IMR-90 (cell line): ENCODE data around the gene STAG1. TPM values are rescaled to one million over a fixed set of nuclear protein-coding genes. Genes with fewer than 3 reads are reported as not detected.

Experiments used
- ATAC-seq: fragments of 200-7000 bp; cut with Tn5 transposase; 2 replicates; pipeline ENCODE4 v1.9.1; 2020; ENCODE audit warnings: low read depth, mild to moderate bottlenecking, moderate library complexity
- BruUV-seq: library from RNA; stranded (reverse); fragments of 400-500 nt; replicated peaks from 2 replicates; lab custom pipeline; 2021; lab: Mats Ljungman, UMichigan
- CTCF ChIA-PET: fragments of 300-600 bp; formaldehyde crosslinking; extraction: SDS; loops from one replicate; lab custom pipeline; 2021; ENCODE audit warnings: antibody characterized with exemption; lab: Yijun Ruan, JAX
- POLR2A ChIA-PET: fragments of 300-600 bp; sonication (Branson Sonifier 250); formaldehyde crosslinking; loops from one replicate; lab custom pipeline; 2022; ENCODE audit warnings: antibody characterized with exemption; ENCODE audit not compliant: unreplicated experiment; lab: Charles Lee
- DNase-seq: peaks from one replicate; pipeline ENCODE4 v3.0.0; 2013
- H2AFZ ChIP-seq: replicated peaks from 2 replicates; pipeline ENCODE3; 2013; ENCODE audit warnings: low read length, mild to moderate bottlenecking; ENCODE audit not compliant: poor library complexity
- H2AK5ac ChIP-seq: 2 replicates; pipeline ENCODE4 v1.6.1; 2013; ENCODE audit warnings: low read depth, low read length, inconsistent platforms
- H2AK9ac ChIP-seq: replicated peaks from 2 replicates; pipeline ENCODE3; 2013; ENCODE audit warnings: mild to moderate bottlenecking, low read depth, low read length, moderate library complexity; ENCODE audit not compliant: poor library complexity
- H2BK120ac ChIP-seq: 2 replicates; pipeline ENCODE4 v1.6.1; 2013; ENCODE audit warnings: low read depth, low read length, inconsistent platforms
- H2BK15ac ChIP-seq: 3 replicates; pipeline ENCODE4 v1.6.1; 2013; ENCODE audit warnings: low read depth, low read length, inconsistent platforms
- H2BK20ac ChIP-seq: 2 replicates; pipeline ENCODE4 v1.6.1; 2013; ENCODE audit warnings: low read depth, mild to moderate bottlenecking, inconsistent platforms, low read length, moderate library complexity
- H2BK5ac ChIP-seq: 2 replicates; pipeline ENCODE4 v1.6.1; 2013; ENCODE audit warnings: mild to moderate bottlenecking, low read depth, low read length, inconsistent platforms; ENCODE audit not compliant: poor library complexity, severe bottlenecking
- H3K14ac ChIP-seq: replicated peaks from 2 replicates; pipeline ENCODE4 v1.6.1; 2013; ENCODE audit warnings: low read depth, low read length, inconsistent platforms
- H3K18ac ChIP-seq: 2 replicates; pipeline ENCODE4 v1.6.1; 2013; ENCODE audit warnings: low read depth, low read length, control low read depth
- H3K23ac ChIP-seq: 2 replicates; pipeline ENCODE4 v1.6.1; 2013; ENCODE audit warnings: low read depth, low read length, inconsistent platforms
- H3K27ac ChIP-seq: 2 replicates; pipeline ENCODE4 v1.5.1; 2013; ENCODE audit warnings: mild to moderate bottlenecking, control low read depth, low read length; ENCODE audit not compliant: insufficient read depth
- H3K27me3 ChIP-seq: 2 replicates; pipeline ENCODE4 v1.6.1; 2013; ENCODE audit warnings: low read length; ENCODE audit not compliant: control insufficient read depth, insufficient read depth
- H3K36me3 ChIP-seq: 2 replicates; pipeline ENCODE4 v1.6.1; 2013; ENCODE audit warnings: low read length, mixed read lengths; ENCODE audit not compliant: control insufficient read depth, insufficient read depth
- H3K4ac ChIP-seq: 2 replicates; pipeline ENCODE4 v1.6.1; 2013; ENCODE audit warnings: low read depth, low read length, inconsistent platforms
- H3K4me1 ChIP-seq: 2 replicates; pipeline ENCODE4 v1.6.1; 2013; ENCODE audit warnings: low read length, mixed read lengths; ENCODE audit not compliant: control insufficient read depth, insufficient read depth
- H3K4me2 ChIP-seq: 2 replicates; pipeline ENCODE4 v1.6.1; 2013; ENCODE audit warnings: low read depth, mild to moderate bottlenecking, control low read depth, low read length, moderate library complexity
- H3K4me3 ChIP-seq: 2 replicates; pipeline ENCODE4 v1.5.1; 2013; ENCODE audit warnings: low read depth, mild to moderate bottlenecking, control low read depth, low read length, moderate library complexity; ENCODE audit not compliant: insufficient read depth
- H3K56ac ChIP-seq: 2 replicates; pipeline ENCODE4 v1.6.1; 2013; ENCODE audit warnings: low read length, inconsistent platforms; ENCODE audit not compliant: insufficient read depth; ENCODE audit errors: extremely low read depth
- H3K79me1 ChIP-seq, 2 experiments: 2 replicates each; pipeline ENCODE4 v1.6.1; 2013; ENCODE audit warnings: low read length in 2 of 2, inconsistent platforms in 1 of 2, low read depth in 1 of 2
- H3K9ac ChIP-seq: 2 replicates; pipeline ENCODE4 v1.6.1; 2013; ENCODE audit warnings: low read depth, low read length, control low read depth
- H3K9me1 ChIP-seq: 2 replicates; pipeline ENCODE4 v1.6.1; 2013; ENCODE audit warnings: low read length, inconsistent platforms; ENCODE audit not compliant: insufficient read depth
- H3K9me3 ChIP-seq: 2 replicates; pipeline ENCODE4 v1.6.1; 2013; ENCODE audit warnings: low read length; ENCODE audit not compliant: control insufficient read depth, insufficient read depth
- H4K20me1 ChIP-seq: 2 replicates; pipeline ENCODE4 v1.6.1; 2013; ENCODE audit warnings: low read length, inconsistent platforms; ENCODE audit not compliant: insufficient read depth
- H4K5ac ChIP-seq: 2 replicates; pipeline ENCODE4 v1.6.1; 2013; ENCODE audit warnings: mild to moderate bottlenecking, low read depth, low read length, control low read depth
- H4K8ac ChIP-seq, 2 experiments: 2 replicates each; pipeline ENCODE4 v1.6.1; 2013; ENCODE audit warnings: low read depth in 2 of 2, low read length in 2 of 2, control low read depth in 1 of 2, inconsistent platforms in 1 of 2
- H4K91ac ChIP-seq: 2 replicates; pipeline ENCODE4 v1.6.1; 2013; ENCODE audit warnings: low read depth, low read length, inconsistent platforms; ENCODE audit not compliant: insufficient read depth
- BHLHE40 ChIP-seq: fragments of 150-350 bp; IDR thresholded peaks from 2 replicates; pipeline ENCODE4 v1.6.1; 2016; ENCODE audit warnings: mild to moderate bottlenecking, low read depth, low read length
- CEBPB ChIP-seq: IDR thresholded peaks from 2 replicates; pipeline ENCODE4 v1.6.1; 2012; ENCODE audit warnings: low read depth, low read length, improper control_type of control experiment
- CHD1 ChIP-seq: IDR thresholded peaks from 2 replicates; pipeline ENCODE4 v1.6.1; 2012; ENCODE audit warnings: low read depth, low read length, improper control_type of control experiment
- FOS ChIP-seq: fragments of 150-350 bp; IDR thresholded peaks from 2 replicates; pipeline ENCODE4 v1.6.1; 2016; ENCODE audit warnings: low read depth, low read length
- MAFK ChIP-seq: IDR thresholded peaks from 2 replicates; pipeline ENCODE4 v1.6.1; 2012; ENCODE audit warnings: low read depth, low read length, improper control_type of control experiment
- MAZ ChIP-seq: IDR thresholded peaks from 2 replicates; pipeline ENCODE4 v1.6.1; 2012; ENCODE audit warnings: low read depth, mild to moderate bottlenecking, low read length, improper control_type of control experiment, moderate library complexity, borderline replicate concordance
- MXI1 ChIP-seq: IDR thresholded peaks from 2 replicates; pipeline ENCODE4 v1.6.1; 2012; ENCODE audit warnings: low read depth, mild to moderate bottlenecking, low read length, moderate library complexity, borderline replicate concordance
- NFE2L2 ChIP-seq: fragments of 150-350 bp; IDR thresholded peaks from 2 replicates; pipeline ENCODE4 v1.6.1; 2016; ENCODE audit warnings: low read depth, mild to moderate bottlenecking, low read length
- POLR2A ChIP-seq: IDR thresholded peaks from 2 replicates; pipeline ENCODE4 v1.6.1; 2012; ENCODE audit warnings: mild to moderate bottlenecking, low read depth, low read length
- RAD21 ChIP-seq: IDR thresholded peaks from 2 replicates; pipeline ENCODE4 v1.6.1; 2012; ENCODE audit warnings: low read length, improper control_type of control experiment
- RCOR1 ChIP-seq: IDR thresholded peaks from 2 replicates; pipeline ENCODE4 v1.6.1; 2012; ENCODE audit warnings: mild to moderate bottlenecking, low read length, improper control_type of control experiment; ENCODE audit not compliant: insufficient replicate concordance
- RFX5 ChIP-seq: IDR thresholded peaks from 2 replicates; pipeline ENCODE4 v1.8.0; 2012; ENCODE audit warnings: low read depth, mild to moderate bottlenecking, low read length, moderate library complexity
- SMC3 ChIP-seq: fragments of 150-350 bp; IDR thresholded peaks from 2 replicates; pipeline ENCODE4 v1.6.1; 2016; ENCODE audit warnings: low read depth, mild to moderate bottlenecking, antibody characterized with exemption, low read length, moderate library complexity
- WGBS, 2 experiments: methylation state at CpG; one replicate each; pipeline versions ENCODE4 v1.1.5 to v1.1.7; 2013; ENCODE audit warnings: missing lambda C conversion rate in 2 of 2; ENCODE audit not compliant: insufficient read length in 1 of 2; ENCODE audit errors: extremely low coverage in 2 of 2; 5-methylcytosine and 5-hydroxymethylcytosine counted together
- dilution Hi-C: fragments of 300-500 bp; cut with HindIII; formaldehyde crosslinking; loops from one replicate; pipeline ENCODE4 v1.14.3; 2018; ENCODE audit warnings: low sequenced_read_pairs; ENCODE audit not compliant: unreplicated experiment
- in situ Hi-C: fragments of 300-500 bp; cut with MboI; formaldehyde crosslinking; loops from 3 replicates; pipeline ENCODE4 v1.14.3; 2019; ENCODE audit warnings: low sequenced_read_pairs, inconsistent platforms, mixed read lengths
- intact Hi-C: fragments of 100-400 bp; cut with micrococcal nuclease; formaldehyde crosslinking; loops from 2 replicates; pipeline ENCODE4 v1.10.0; 2022
- polyA plus RNA-seq, 3 experiments: library from polyadenylated mRNA; depleted of rRNA; stranded (reverse); fragments of >200 nt; gene quantifications; 2 replicates each; pipeline ENCODE4 v1.2.3, GENCODE V29; 2012; ENCODE audit warnings: low replicate concordance in 1 of 3
- total RNA-seq: library from RNA; depleted of rRNA; stranded (reverse); fragments of >200 nt; gene quantifications from 2 replicates; pipeline ENCODE4 v1.2.3, GENCODE V29; 2012
- TF ChIP-seq, protein P1 (sequence below): fragments of 150-350 bp; IDR thresholded peaks from 2 replicates; pipeline ENCODE4 v1.6.1; 2017; ENCODE audit warnings: mild to moderate bottlenecking, antibody characterized with exemption, low read length, low read depth
- TF ChIP-seq, protein P2 (sequence below): fragments of 150-350 bp; IDR thresholded peaks from 2 replicates; pipeline ENCODE4 v1.6.1; 2016; ENCODE audit warnings: low read depth, mild to moderate bottlenecking, low read length, moderate library complexity, borderline replicate concordance
- TF ChIP-seq, protein P3 (sequence below): conservative IDR thresholded peaks from 2 replicates; pipeline ENCODE4 v1.5.1; 2012; ENCODE audit warnings: mild to moderate bottlenecking, low read depth, low read length, improper control_type of control experiment

STAG1 gene
- total and polyA plus RNA-seq, 2 of the 4 experiments (the other 2 are of a cell fraction), result 9.6 to 32.3 TPM

DNA sequence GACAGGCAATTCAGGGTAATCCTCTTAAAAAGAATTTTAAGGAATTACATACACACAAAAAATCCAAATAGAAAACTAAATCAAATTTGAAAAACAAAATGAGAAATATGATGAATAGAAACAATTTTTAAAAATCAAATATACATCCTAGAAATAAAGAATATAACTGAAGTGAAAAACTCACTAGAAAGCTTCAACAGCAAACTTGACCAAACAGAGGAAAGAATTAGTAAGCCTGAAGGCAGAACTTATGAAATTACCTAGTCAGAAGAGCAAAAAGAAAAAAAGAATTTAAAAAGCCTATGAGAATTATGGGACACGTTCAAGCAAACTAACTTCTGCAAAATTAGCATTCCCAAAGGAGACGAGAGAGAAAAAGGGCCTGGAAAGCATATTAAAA is 296.0 kb downstream of the STAG1 start:
- H3K4ac ChIP-seq, result no peak overlapping the region
- no peak overlapping the region for H3K9ac ChIP-seq
- H3K79me1 ChIP-seq, result peaks cover 11 to 14% of the 10 kb centered on the region in 2 experiments
- peaks cover 28% of the 10 kb centered on the region for H3K9me3 ChIP-seq
- H4K8ac ChIP-seq, result no peak overlapping the region
- WGBS, 2 experiments, result no CpG with 5 or more reads among the region's 2 CpGs
- H4K91ac ChIP-seq, result no peak overlapping the region
- H3K36me3 ChIP-seq, result peaks cover 19% of the 10 kb centered on the region
- no peak overlapping the region for H2AFZ ChIP-seq
- H4K5ac ChIP-seq, result no peak overlapping the region
- no peak overlapping the region for H2BK20ac ChIP-seq
- H2BK120ac ChIP-seq, result no peak overlapping the region
- DNase-seq, result no peak
- H2AK5ac ChIP-seq, result no peak overlapping the region
- no peak overlapping the region for H2BK15ac ChIP-seq
- no peaks in the 10 kb centered on the region for H3K4me1 ChIP-seq
- no peaks in the 10 kb centered on the region for H3K27me3 ChIP-seq
- H3K4me3 ChIP-seq, result no peak overlapping the region
- TF ChIP-seq, protein P1, sequence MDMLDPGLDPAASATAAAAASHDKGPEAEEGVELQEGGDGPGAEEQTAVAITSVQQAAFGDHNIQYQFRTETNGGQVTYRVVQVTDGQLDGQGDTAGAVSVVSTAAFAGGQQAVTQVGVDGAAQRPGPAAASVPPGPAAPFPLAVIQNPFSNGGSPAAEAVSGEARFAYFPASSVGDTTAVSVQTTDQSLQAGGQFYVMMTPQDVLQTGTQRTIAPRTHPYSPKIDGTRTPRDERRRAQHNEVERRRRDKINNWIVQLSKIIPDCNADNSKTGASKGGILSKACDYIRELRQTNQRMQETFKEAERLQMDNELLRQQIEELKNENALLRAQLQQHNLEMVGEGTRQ, result no peak
- TF ChIP-seq CEBPB (no peak), BHLHE40 (no peak), RCOR1 (no peak), POLR2A (no peak), MXI1 (no peak), FOS (no peak), RAD21 (no peak), CHD1 (no peak), SMC3 (no peak), NFE2L2 (no peak), MAZ (no peak), MAFK (no peak), RFX5 (no peak)
- TF ChIP-seq, protein P2, sequence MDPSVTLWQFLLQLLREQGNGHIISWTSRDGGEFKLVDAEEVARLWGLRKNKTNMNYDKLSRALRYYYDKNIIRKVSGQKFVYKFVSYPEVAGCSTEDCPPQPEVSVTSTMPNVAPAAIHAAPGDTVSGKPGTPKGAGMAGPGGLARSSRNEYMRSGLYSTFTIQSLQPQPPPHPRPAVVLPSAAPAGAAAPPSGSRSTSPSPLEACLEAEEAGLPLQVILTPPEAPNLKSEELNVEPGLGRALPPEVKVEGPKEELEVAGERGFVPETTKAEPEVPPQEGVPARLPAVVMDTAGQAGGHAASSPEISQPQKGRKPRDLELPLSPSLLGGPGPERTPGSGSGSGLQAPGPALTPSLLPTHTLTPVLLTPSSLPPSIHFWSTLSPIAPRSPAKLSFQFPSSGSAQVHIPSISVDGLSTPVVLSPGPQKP, result no peak
- TF ChIP-seq, protein P3, sequence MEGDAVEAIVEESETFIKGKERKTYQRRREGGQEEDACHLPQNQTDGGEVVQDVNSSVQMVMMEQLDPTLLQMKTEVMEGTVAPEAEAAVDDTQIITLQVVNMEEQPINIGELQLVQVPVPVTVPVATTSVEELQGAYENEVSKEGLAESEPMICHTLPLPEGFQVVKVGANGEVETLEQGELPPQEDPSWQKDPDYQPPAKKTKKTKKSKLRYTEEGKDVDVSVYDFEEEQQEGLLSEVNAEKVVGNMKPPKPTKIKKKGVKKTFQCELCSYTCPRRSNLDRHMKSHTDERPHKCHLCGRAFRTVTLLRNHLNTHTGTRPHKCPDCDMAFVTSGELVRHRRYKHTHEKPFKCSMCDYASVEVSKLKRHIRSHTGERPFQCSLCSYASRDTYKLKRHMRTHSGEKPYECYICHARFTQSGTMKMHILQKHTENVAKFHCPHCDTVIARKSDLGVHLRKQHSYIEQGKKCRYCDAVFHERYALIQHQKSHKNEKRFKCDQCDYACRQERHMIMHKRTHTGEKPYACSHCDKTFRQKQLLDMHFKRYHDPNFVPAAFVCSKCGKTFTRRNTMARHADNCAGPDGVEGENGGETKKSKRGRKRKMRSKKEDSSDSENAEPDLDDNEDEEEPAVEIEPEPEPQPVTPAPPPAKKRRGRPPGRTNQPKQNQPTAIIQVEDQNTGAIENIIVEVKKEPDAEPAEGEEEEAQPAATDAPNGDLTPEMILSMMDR, result no peak
- no peak for ATAC-seq
- H2AK9ac ChIP-seq, result no peak overlapping the region
- H3K27ac ChIP-seq, result no peak overlapping the region
- H3K9me1 ChIP-seq, result no peaks in the 10 kb centered on the region; the same call in 1 of the 2 replicates
- H2BK5ac ChIP-seq, result no peak overlapping the region
- ChIA-PET POLR2A (no interaction called here), CTCF (interaction anchor here (0.6 kb wide), 1 partner anchor 8 kb away, joined by 3 read pairs; no protein-coding TSS in a partner anchor)
- no peak overlapping the region for H3K18ac ChIP-seq
- H3K23ac ChIP-seq, result no peak overlapping the region
- H3K56ac ChIP-seq, result no peak overlapping the region
- no peaks in the 10 kb centered on the region for H4K20me1 ChIP-seq
- no peak overlapping the region for H3K4me2 ChIP-seq
- BruUV-seq, result no TSS peak
- intact Hi-C loops, result no loop called here
- dilution Hi-C loops, result no loop called here
- in situ Hi-C loops, result no loop called here
- H3K14ac ChIP-seq, result no peak overlapping the region
